ENCODE measurements around the gene SPEF1.
A peak's percentile ranks its signal among the peaks of the same experiment; 100 is the strongest.

SPEF1 gene

GRCh38 chr20:3766422-3767109, 14.7 kb downstream of the SPEF1 start:
- Histone ChIP-seq H3K27ac (ENCODE audit: poor library complexity, severe bottlenecking) (peak overlapping the region; percentile 19), H3K9me3 (ENCODE audit: severe bottlenecking) (no peaks in the 10 kb centered on the region), H3K4me1 (ENCODE audit: insufficient read depth, poor library complexity, severe bottlenecking) (peaks cover 5% of the 10 kb centered on the region), H3K4me3 (ENCODE audit: severe bottlenecking) (peak overlapping the region; percentile 65), H3K27me3 (ENCODE audit: insufficient read depth, poor library complexity, severe bottlenecking) (no peaks in the 10 kb centered on the region), H3K36me3 (ENCODE audit: low read depth) (0 out of 2 replicates have a peak, but pooled peaks cover 2% of the 10 kb centered on the region)
- no peak for DNase-seq (ENCODE audit: low spot score)
- ATAC-seq (ENCODE audit: low read depth): no peak
- no peak for TF ChIP-seq CTCF (IDR thresholded peaks at IDR 0.05; ENCODE audit: poor library complexity, severe bottlenecking)

DNA sequence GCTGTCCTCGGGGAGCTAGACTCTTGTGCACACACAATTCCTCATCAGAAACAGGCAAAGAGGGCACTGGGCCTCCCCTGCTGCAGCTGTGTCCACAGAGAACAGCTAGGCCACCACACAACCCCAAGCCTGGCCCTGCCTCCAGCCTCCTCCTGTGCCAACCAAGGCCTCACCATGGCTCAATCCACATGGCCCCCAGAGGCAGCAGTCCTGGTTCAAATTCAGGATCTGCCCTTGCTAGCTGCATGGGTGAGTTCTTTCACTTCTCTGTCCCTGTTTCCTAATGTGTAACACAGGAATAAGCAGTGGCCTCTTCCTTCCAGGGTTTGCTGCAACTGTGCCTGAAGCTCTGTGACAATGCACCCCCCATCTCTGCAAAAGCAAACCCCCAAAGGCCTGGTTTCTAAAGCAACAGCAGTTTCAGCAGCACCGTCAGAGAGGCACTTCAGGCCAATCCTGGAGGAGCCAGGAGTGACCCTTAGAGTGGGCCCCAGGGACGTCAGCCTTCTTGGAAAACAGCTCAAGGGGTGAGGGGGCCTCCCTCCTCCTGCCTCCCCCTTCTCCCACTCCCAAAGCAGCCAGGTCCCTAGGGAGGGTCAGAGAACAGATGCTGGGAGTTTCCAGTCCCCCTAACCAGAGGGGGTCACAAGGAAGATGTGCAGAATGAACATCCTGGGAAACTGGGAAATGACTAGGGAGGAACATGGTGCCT, 15.9 kb downstream of the SPEF1 start:
- no peak for ATAC-seq (ENCODE audit: low read depth)
- DNase-seq (ENCODE audit: low spot score): no peak
- Histone ChIP-seq H3K27ac (ENCODE audit: poor library complexity, severe bottlenecking) (no peak overlapping the region), H3K4me3 (ENCODE audit: severe bottlenecking) (no peak overlapping the region), H3K36me3 (ENCODE audit: low read depth) (0 out of 2 replicates have a peak, but pooled peaks cover 3% of the 10 kb centered on the region), H3K27me3 (ENCODE audit: insufficient read depth, poor library complexity, severe bottlenecking) (no peaks in the 10 kb centered on the region), H3K9me3 (ENCODE audit: severe bottlenecking) (no peaks in the 10 kb centered on the region), H3K4me1 (ENCODE audit: insufficient read depth, poor library complexity, severe bottlenecking) (peaks cover 5% of the 10 kb centered on the region)
- no peak for TF ChIP-seq CTCF (IDR thresholded peaks at IDR 0.05; ENCODE audit: poor library complexity, severe bottlenecking)

DNA sequence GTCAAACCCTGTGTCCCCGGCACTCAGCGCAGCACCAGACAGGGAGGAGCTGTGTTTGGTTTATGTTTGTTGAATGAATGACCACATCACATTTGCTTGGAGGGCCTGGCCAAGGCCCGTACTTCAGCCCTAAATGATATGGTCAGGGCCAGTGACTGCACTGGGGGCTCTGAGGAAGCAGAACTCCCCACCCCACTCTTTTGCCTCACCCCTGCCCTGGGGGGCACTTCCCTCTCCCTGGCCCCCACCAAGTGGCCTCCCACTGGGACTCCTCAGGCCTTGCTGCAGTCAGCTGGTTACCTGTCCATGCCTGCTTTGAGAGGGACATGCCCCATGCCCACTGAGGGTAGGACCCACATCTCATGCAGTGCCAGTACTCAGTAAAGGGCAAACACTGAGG, 16.6 kb downstream of the SPEF1 start:
- no peak for ATAC-seq (ENCODE audit: low read depth)
- H3K4me3 ChIP-seq (ENCODE audit: severe bottlenecking): no peak overlapping the region
- no peaks in the 10 kb centered on the region for H3K9me3 ChIP-seq (ENCODE audit: severe bottlenecking)
- no peak overlapping the region for H3K27ac ChIP-seq (ENCODE audit: poor library complexity, severe bottlenecking)
- H3K36me3 ChIP-seq (ENCODE audit: low read depth): 0 out of 2 replicates have a peak, but pooled peaks cover 3% of the 10 kb centered on the region
- DNase-seq (ENCODE audit: low spot score): no peak
- peaks cover 5% of the 10 kb centered on the region for H3K4me1 ChIP-seq (ENCODE audit: insufficient read depth, poor library complexity, severe bottlenecking)
- no peak for TF ChIP-seq CTCF (IDR thresholded peaks at IDR 0.05; ENCODE audit: poor library complexity, severe bottlenecking)
- H3K27me3 ChIP-seq (ENCODE audit: insufficient read depth, poor library complexity, severe bottlenecking): no peaks in the 10 kb centered on the region

GRCh38 chr20:3763671-3764601, 17.3 kb downstream of the SPEF1 start:
- ATAC-seq (ENCODE audit: low read depth): no peak
- TF ChIP-seq CTCF (IDR thresholded peaks at IDR 0.05; ENCODE audit: poor library complexity, severe bottlenecking): no peak
- DNase-seq (ENCODE audit: low spot score): peak; percentile 60
- H3K4me1 ChIP-seq (ENCODE audit: insufficient read depth, poor library complexity, severe bottlenecking): peaks cover 3% of the 10 kb centered on the region
- no peaks in the 10 kb centered on the region for H3K27me3 ChIP-seq (ENCODE audit: insufficient read depth, poor library complexity, severe bottlenecking)
- no peak overlapping the region for H3K27ac ChIP-seq (ENCODE audit: poor library complexity, severe bottlenecking)
- H3K36me3 ChIP-seq (ENCODE audit: low read depth): 0 out of 2 replicates have a peak, but pooled peaks cover 3% of the 10 kb centered on the region
- H3K9me3 ChIP-seq (ENCODE audit: severe bottlenecking): no peaks in the 10 kb centered on the region
- no peak overlapping the region for H3K4me3 ChIP-seq (ENCODE audit: severe bottlenecking)
